Esophagus squamous epithelium (tissue), 5 donors: ENCODE measurements around the gene ADGRB3. TPM values are rescaled to one million over a fixed set of nuclear protein-coding genes. Genes with fewer than 3 reads are reported as not detected.

Experiments
- DNase-seq: peaks from one replicate; lab custom pipeline; 2025; lab: John Stamatoyannopoulos, UW
- H3K27ac ChIP-seq, 4 donors: fragments of 200-600 bp; sonication (generic); one replicate each; pipeline ENCODE4 v1.5.1; 2016 to 2019; ENCODE audit warnings: mild to moderate bottlenecking in 1 of 4
- H3K27me3 ChIP-seq, 4 donors: fragments of 200-600 bp; sonication (generic); 1 replicate in 3 of 4; 2 replicates in 1 of 4; pipeline versions ENCODE4 v1.5.1 to v1.6.0; 2017 to 2021; ENCODE audit warnings: antibody characterized with exemption in 1 of 4
- H3K36me3 ChIP-seq, 3 donors: fragments of 200-600 bp; sonication (generic); one replicate each; pipeline ENCODE4 v1.5.1; 2016 to 2019
- H3K4me1 ChIP-seq, 3 donors: fragments of 200-600 bp; sonication (generic); one replicate each; pipeline ENCODE4 v1.5.1; 2017 to 2019
- H3K4me3 ChIP-seq, 4 donors: fragments of 200-600 bp; sonication (generic); 1 replicate in 3 of 4; 2 replicates in 1 of 4; pipeline ENCODE4 v1.5.1; 2016 to 2019; ENCODE audit warnings: mild to moderate bottlenecking in 2 of 4, moderate library complexity in 1 of 4
- H3K9me3 ChIP-seq, 3 donors: fragments of 200-600 bp; sonication (generic); one replicate each; pipeline ENCODE4 v1.5.1; 2016 to 2019
- CTCF ChIP-seq, 6 experiments: fragments of 450-650 bp in 4 of 6; fragments of 200-600 bp in 2 of 6; sonication (generic) in 2 of 6; IDR thresholded peaks; one replicate each; pipeline ENCODE4 v1.5.1; 2016 to 2019; ENCODE audit warnings: antibody characterized with exemption in 6 of 6, mild to moderate bottlenecking in 4 of 6, moderate library complexity in 4 of 6
- POLR2A ChIP-seq, 4 donors: fragments of 450-650 bp; IDR thresholded peaks; one replicate each; pipeline ENCODE4 v1.6.1; 2017; ENCODE audit warnings: antibody characterized with exemption in 4 of 4, mild to moderate bottlenecking in 4 of 4, moderate library complexity in 3 of 4
- WGBS, 2 donors: methylation state at CpG; one replicate each; pipeline ENCODE4 v1.1.5; 2018; 5-methylcytosine and 5-hydroxymethylcytosine counted together
- intact Hi-C: fragments of 100-400 bp; cut with DNase I; formaldehyde crosslinking; loops from one replicate; pipeline ENCODE4 v1.15.0; 2022
- total RNA-seq, 4 donors: library from RNA; depleted of rRNA; stranded (reverse); fragments of >200 nt; gene quantifications; one replicate each; pipeline ENCODE4 v1.1.0, GENCODE V29; 2016
- donor health status: DM: yes; HTN: yes; CAD: no.

The ADGRB3 gene
- total RNA-seq, 4 donors from 2014 or later, result 0.04 to 1.1 (median 0.32) TPM

GRCh38 chr6:69145062-69145461 is 510.0 kb downstream of the ADGRB3 start:
- intact Hi-C loops, result no loop called here
- no peak for DNase-seq
- WGBS, 2 donors, result 72 to 80% methylated on average over 5 of the region's 6 CpGs
- Histone ChIP-seq H3K27ac (no peak overlapping the region), H3K27me3 (no peaks in the 10 kb centered on the region), H3K36me3 (no peaks in the 10 kb centered on the region), H3K4me1 (no peaks in the 10 kb centered on the region), H3K9me3 (peaks cover 0 to 16% (median 7%) of the 10 kb centered on the region in 3 donors), H3K4me3 (no peak overlapping the region)
- TF ChIP-seq CTCF (IDR thresholded peaks at IDR 0.05) (no peak), POLR2A (IDR thresholded peaks at IDR 0.05) (no peak)

DNA sequence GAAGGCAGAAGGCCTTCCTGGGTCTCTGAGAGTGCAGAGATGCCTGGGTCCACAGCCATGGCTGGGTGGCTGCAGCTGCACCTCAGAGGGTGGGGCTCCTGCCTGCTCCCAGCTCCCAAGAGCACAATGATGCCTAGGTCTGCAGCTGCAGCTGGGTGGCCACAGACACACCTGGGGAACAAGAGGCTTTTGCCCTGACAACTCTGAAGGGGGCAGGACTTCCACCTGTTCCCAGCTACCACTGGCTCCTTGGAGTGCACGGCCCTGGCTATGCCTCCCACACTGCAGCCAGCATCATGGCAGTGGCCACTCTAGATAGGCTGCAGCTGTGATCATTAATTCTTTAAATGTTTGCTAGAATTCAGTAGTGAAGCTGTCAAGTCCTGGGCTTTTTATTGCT is 511.3 kb downstream of the ADGRB3 start:
- intact Hi-C loops, result loop anchor here (2.0 kb wide), 1 partner anchor 28 kb away; no protein-coding TSS in a partner anchor
- H3K36me3 ChIP-seq, result no peaks in the 10 kb centered on the region
- 78 to 90% methylated on average over 1 of the region's 1 CpG for WGBS, 2 donors
- no peak for TF ChIP-seq CTCF (IDR thresholded peaks at IDR 0.05)
- TF ChIP-seq POLR2A (IDR thresholded peaks at IDR 0.05), result no peak
- DNase-seq, result no peak
- no peak overlapping the region for H3K4me3 ChIP-seq
- no peaks in the 10 kb centered on the region for H3K4me1 ChIP-seq
- H3K9me3 ChIP-seq, result peaks cover 0 to 16% (median 7%) of the 10 kb centered on the region in 3 donors
- H3K27ac ChIP-seq, result no peak overlapping the region
- no peaks in the 10 kb centered on the region for H3K27me3 ChIP-seq

- intact Hi-C loops, result no loop called here
- H3K9me3 ChIP-seq, result no peaks in the 10 kb centered on the region
- no peak overlapping the region for H3K27ac ChIP-seq
- no peak for DNase-seq
- H3K27me3 ChIP-seq, result no peaks in the 10 kb centered on the region
- TF ChIP-seq POLR2A (IDR thresholded peaks at IDR 0.05) (no peak), CTCF (IDR thresholded peaks at IDR 0.05) (no peak)
- no peaks in the 10 kb centered on the region for H3K4me1 ChIP-seq
- WGBS, 2 donors, result 44 to 70% methylated on average over 1 of the region's 1 CpG
- no peaks in the 10 kb centered on the region for H3K36me3 ChIP-seq
- H3K4me3 ChIP-seq, result no peak overlapping the region
These were observed 520.4 kb downstream of the ADGRB3 start for GRCh38 chr6:69155467-69155866.

GRCh38 chr6:69162811-69163210 is 527.7 kb downstream of the ADGRB3 start:
- Histone ChIP-seq H3K4me3 (no peak overlapping the region), H3K36me3 (no peaks in the 10 kb centered on the region), H3K27me3 (no peaks in the 10 kb centered on the region), H3K4me1 (no peaks in the 10 kb centered on the region), H3K9me3 (no peaks in the 10 kb centered on the region), H3K27ac (no peak overlapping the region)
- intact Hi-C loops, result no loop called here
- DNase-seq, result no peak
- TF ChIP-seq POLR2A (IDR thresholded peaks at IDR 0.05) (no peak), CTCF (IDR thresholded peaks at IDR 0.05) (no peak)
- 13 to 41% methylated on average over 1 of the region's 1 CpG for WGBS, 2 donors

DNA sequence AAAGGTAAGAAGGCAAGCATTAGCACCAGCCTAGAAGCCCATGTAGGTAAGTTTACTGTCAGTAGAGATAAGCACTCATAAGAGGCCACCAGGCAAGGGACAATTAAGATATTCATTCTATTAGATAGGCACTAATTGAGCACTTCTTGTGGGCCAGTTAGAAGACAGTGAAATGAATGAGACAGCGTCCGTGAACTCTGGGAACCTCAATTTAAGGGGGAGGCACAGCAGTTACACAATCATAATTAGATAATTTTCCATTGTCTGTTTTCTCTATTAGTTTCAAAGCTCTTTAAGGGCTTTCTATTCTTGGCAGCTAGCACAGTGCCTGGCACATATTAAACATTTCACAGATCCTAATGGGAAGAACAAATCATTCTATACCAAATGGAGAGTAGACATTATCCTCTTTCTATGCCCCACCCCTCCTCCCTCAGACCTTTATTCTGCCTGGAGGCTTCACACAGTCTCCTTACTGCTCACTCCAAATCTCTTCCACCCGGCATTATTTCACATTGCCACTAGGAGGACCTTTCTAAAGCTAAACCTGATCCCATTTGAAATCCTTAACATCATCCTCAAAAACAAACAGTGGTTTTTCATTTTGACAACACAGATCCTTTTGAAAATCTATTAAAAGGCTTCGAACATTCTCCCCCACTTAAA is 529.6 kb downstream of the ADGRB3 start:
- DNase-seq, result no peak
- Histone ChIP-seq H3K27me3 (no peaks in the 10 kb centered on the region), H3K36me3 (no peaks in the 10 kb centered on the region), H3K9me3 (no peaks in the 10 kb centered on the region), H3K27ac (no peak overlapping the region), H3K4me1 (no peaks in the 10 kb centered on the region), H3K4me3 (no peak overlapping the region)
- TF ChIP-seq CTCF (IDR thresholded peaks at IDR 0.05) (no peak), POLR2A (IDR thresholded peaks at IDR 0.05) (no peak)
- 57 to 63% methylated on average over 4 of the region's 4 CpGs for WGBS, 2 donors
- intact Hi-C loops, result no loop called here
